Tibial artery (tissue), 4 donors: Measurements from ENCODE around the gene PADI3.

Experiments
- DNase-seq, 2 donors: peaks; one replicate each; pipeline ENCODE4 v3.0.0-alpha.2; 2019
- H3K27ac ChIP-seq, 2 donors: fragments of 200-600 bp; sonication (generic) in 1 of 2; 1 replicate in 1 of 2; 2 replicates in 1 of 2; pipeline ENCODE4 v1.5.1; 2018 to 2019; ENCODE audit warnings: mild to moderate bottlenecking in 1 of 2
- H3K27me3 ChIP-seq, 2 donors: fragments of 200-600 bp; sonication (generic) in 1 of 2; one replicate each; pipeline versions ENCODE4 v1.5.1 to v1.6.0; 2016 to 2019
- H3K36me3 ChIP-seq, 3 donors: fragments of 200-600 bp; sonication (generic) in 2 of 3; one replicate each; pipeline ENCODE4 v1.5.1; 2016 to 2019; ENCODE audit warnings: mild to moderate bottlenecking in 2 of 3
- H3K4me1 ChIP-seq, 4 donors: fragments of 200-600 bp; sonication (generic) in 2 of 4; 1 replicate in 3 of 4; 2 replicates in 1 of 4; pipeline ENCODE4 v1.5.1; 2016 to 2019
- H3K4me3 ChIP-seq, 2 donors: fragments of 200-600 bp; sonication (generic) in 1 of 2; 1 replicate in 1 of 2; 2 replicates in 1 of 2; pipeline ENCODE4 v1.5.1; 2018 to 2019; ENCODE audit warnings: mild to moderate bottlenecking in 2 of 2
- H3K9me3 ChIP-seq, 3 donors: fragments of 200-600 bp; sonication (generic) in 1 of 3; one replicate each; pipeline ENCODE4 v1.5.1; 2016 to 2019
- CTCF ChIP-seq, 2 experiments: fragments of 200-600 bp in 1 of 2; fragments of 450-650 bp in 1 of 2; IDR thresholded peaks; one replicate each; pipeline ENCODE4 v1.5.1; 2017 to 2019; ENCODE audit warnings: antibody characterized with exemption in 2 of 2, mild to moderate bottlenecking in 1 of 2, moderate library complexity in 1 of 2
- intact Hi-C: fragments of 100-400 bp; cut with DNase I; formaldehyde crosslinking; loops from one replicate; pipeline ENCODE4 v1.15.0; 2023; ENCODE audit warnings: low total_unique reads

The PADI3 gene

GRCh38 chr1:17292299-17293160, 43.6 kb downstream of the PADI3 start:
- no peak overlapping the region for H3K4me3 ChIP-seq
- H3K4me1 ChIP-seq = no peaks in the 10 kb centered on the region
- peaks cover 0 to 34% of the 10 kb centered on the region in 2 donors for H3K27me3 ChIP-seq
- no peak for DNase-seq
- no peak overlapping the region for H3K27ac ChIP-seq
- no peaks in the 10 kb centered on the region for H3K36me3 ChIP-seq
- H3K9me3 ChIP-seq = no peaks in the 10 kb centered on the region
- intact Hi-C loops = no loop called here
- TF ChIP-seq CTCF (IDR thresholded peaks at IDR 0.05) = no peak

GRCh38 chr1:17293681-17294425, 45.0 kb downstream of the PADI3 start:
- Histone ChIP-seq H3K36me3 (no peaks in the 10 kb centered on the region), H3K4me3 (no peak overlapping the region), H3K27ac (no peak overlapping the region), H3K27me3 (peaks cover 0 to 29% of the 10 kb centered on the region in 2 donors), H3K4me1 (no peaks in the 10 kb centered on the region), H3K9me3 (no peaks in the 10 kb centered on the region)
- intact Hi-C loops = no loop called here
- no peak for DNase-seq
- no peak for TF ChIP-seq CTCF (IDR thresholded peaks at IDR 0.05)

- no peak for TF ChIP-seq CTCF (IDR thresholded peaks at IDR 0.05)
- H3K27ac ChIP-seq = no peak overlapping the region
- intact Hi-C loops = no loop called here
- H3K4me1 ChIP-seq = no peaks in the 10 kb centered on the region
- no peak for DNase-seq
- no peaks in the 10 kb centered on the region for H3K9me3 ChIP-seq
- peaks cover 0 to 24% of the 10 kb centered on the region in 2 donors for H3K27me3 ChIP-seq
- H3K36me3 ChIP-seq = no peaks in the 10 kb centered on the region
- no peak overlapping the region for H3K4me3 ChIP-seq
Measured at GRCh38 chr1:17295292-17295691, 46.4 kb downstream of the PADI3 start.

- Histone ChIP-seq H3K27ac (no peak overlapping the region), H3K4me3 (no peak overlapping the region), H3K4me1 (no peaks in the 10 kb centered on the region), H3K9me3 (peaks cover 0 to 4% (median 2%) of the 10 kb centered on the region in 3 donors), H3K27me3 (peaks cover 0 to 16% of the 10 kb centered on the region in 2 donors), H3K36me3 (no peaks in the 10 kb centered on the region)
- TF ChIP-seq CTCF (IDR thresholded peaks at IDR 0.05) = no peak
- intact Hi-C loops = no loop called here
- DNase-seq = no peak
Measured at GRCh38 chr1:17296086-17296485, 47.2 kb downstream of the PADI3 start.

GRCh38 chr1:17297991-17298390, 49.1 kb downstream of the PADI3 start:
- no peaks in the 10 kb centered on the region for H3K36me3 ChIP-seq
- H3K27me3 ChIP-seq = peaks cover 0 to 12% of the 10 kb centered on the region in 2 donors
- H3K4me3 ChIP-seq = no peak overlapping the region
- TF ChIP-seq CTCF (IDR thresholded peaks at IDR 0.05) = no peak
- H3K27ac ChIP-seq = no peak overlapping the region
- H3K4me1 ChIP-seq = no peaks in the 10 kb centered on the region
- DNase-seq = no peak
- intact Hi-C loops = no loop called here
- peaks cover 0 to 14% (median 5%) of the 10 kb centered on the region in 3 donors for H3K9me3 ChIP-seq
